Activated naive CD4-positive, alpha-beta T cell treated with anti-CD3 and anti-CD28 coated beads, Interleukin-2, amount 50 U/mL, for 72 hours (primary cell): Measurements from ENCODE around the gene ATAD1. TPM values are rescaled to one million over a fixed set of nuclear protein-coding genes. Genes with fewer than 3 reads are reported as not detected.
"Not testable (repeated sequence)": the region's sequence is repeated elsewhere in the genome, so short reads cannot be mapped to it uniquely, and the experiment has no call there.

ENCODE experiments used
- ATAC-seq, 2 donors: fragments of 150-1000 bp; cut with Tn5 transposase; 2 replicates each; pipeline ENCODE4 v1.10.0; 2021; ENCODE audit warnings: mild to moderate bottlenecking in 2 of 2, moderate library complexity in 2 of 2
- DNase-seq, 2 donors: peaks; one replicate each; pipeline ENCODE4 v3.0.0; 2021 to 2022; ENCODE audit warnings: low spot score in 2 of 2
- H3K27ac Mint-ChIP-seq, 2 donors: one replicate each; pipeline ENCODE4 v1.8.0; 2022; ENCODE audit warnings: mild to moderate bottlenecking in 2 of 2, mixed read lengths in 2 of 2
- H3K36me3 Mint-ChIP-seq, 2 donors: one replicate each; pipeline ENCODE4 v1.8.0; 2022; ENCODE audit warnings: mixed read lengths in 2 of 2
- H3K9me3 Mint-ChIP-seq, 2 donors: one replicate each; pipeline ENCODE4 v1.8.0; 2022; ENCODE audit warnings: mixed read lengths in 2 of 2
- total RNA-seq, 2 donors: library from RNA; stranded (reverse); gene quantifications; one replicate each; pipeline ENCODE4 v1.2.3, GENCODE V29; 2022

The ATAD1 gene
- total RNA-seq, 2 donors from 2014 or later = 35.0 to 51.6 TPM

DNA sequence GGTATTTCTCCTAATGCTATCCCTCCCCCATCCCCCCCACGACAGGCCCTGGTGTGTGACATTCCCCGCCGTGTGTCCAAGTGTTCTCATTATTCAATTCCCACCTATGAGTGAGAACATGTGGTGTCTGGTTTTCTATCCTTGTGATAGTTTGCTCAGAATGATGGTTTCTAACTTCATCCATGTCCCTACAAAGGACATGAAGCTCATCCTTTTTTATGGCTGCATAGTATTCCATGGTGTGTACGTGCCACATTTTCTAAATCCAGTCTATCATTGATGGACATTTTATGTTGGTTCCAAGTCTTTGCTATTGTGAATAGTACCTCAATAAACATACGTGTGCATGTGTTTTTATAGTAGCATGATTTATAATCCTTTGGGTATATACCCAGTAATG, 37.2 kb upstream of the ATAD1 start:
- H3K27ac Mint-ChIP-seq, DNase-seq, H3K9me3 Mint-ChIP-seq, H3K36me3 Mint-ChIP-seq, ATAC-seq: not testable (repeated sequence)

DNA sequence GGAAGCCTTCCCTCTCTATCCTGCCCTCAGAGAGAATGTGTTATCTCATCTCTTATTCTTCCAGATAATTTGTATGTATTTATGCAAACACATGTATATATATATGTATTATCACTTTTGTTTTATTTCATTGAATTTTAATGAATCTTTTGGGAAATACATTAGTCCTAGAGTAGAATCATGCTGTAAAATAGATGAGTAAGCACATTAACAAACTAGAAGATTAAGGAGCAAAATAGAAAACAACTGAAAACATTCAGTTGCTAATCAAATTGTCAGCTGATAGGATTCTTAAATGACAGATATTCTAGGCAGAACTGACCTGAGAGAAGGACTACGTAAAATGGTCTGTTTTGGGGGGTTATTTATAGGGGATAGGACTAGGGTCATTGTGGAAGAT, 34.1 kb upstream of the ATAD1 start:
- no peaks in the 10 kb centered on the region for H3K36me3 Mint-ChIP-seq
- ATAC-seq (no peak), DNase-seq (no peak)

DNA sequence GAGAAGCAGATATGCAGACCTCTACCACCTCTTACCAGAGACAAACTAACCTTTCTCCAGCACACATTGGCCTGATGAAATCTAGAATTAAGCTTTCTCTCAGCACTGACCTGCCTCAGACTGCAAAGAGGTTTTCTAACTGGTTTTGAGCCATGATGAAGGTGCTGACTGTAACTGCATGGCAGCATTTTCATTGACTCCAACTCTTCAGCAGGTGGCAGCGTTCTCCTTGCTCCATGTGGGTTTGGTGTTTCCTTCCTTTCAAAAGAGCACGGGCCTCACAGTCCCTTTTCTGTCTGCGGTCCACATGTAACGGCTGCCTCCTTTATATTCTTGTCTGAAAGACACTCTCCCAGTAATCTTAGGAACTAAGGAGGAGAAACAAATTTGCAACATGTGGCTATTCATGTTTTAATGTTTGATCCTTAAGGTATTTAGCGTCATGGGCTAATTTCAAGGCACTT, 32.7 kb upstream of the ATAD1 start:
- H3K27ac Mint-ChIP-seq = no peak overlapping the region
- ATAC-seq = peak; percentile 77 to 81
- DNase-seq = peak in 1 of 2 donors; percentile 29
- H3K9me3 Mint-ChIP-seq = no peaks in the 10 kb centered on the region
- no peaks in the 10 kb centered on the region for H3K36me3 Mint-ChIP-seq

More for the DNA sequence above, 34.1 kb upstream of the ATAD1 start:
- H3K9me3 Mint-ChIP-seq = no peaks in the 10 kb centered on the region
- no peak overlapping the region for H3K27ac Mint-ChIP-seq

DNA sequence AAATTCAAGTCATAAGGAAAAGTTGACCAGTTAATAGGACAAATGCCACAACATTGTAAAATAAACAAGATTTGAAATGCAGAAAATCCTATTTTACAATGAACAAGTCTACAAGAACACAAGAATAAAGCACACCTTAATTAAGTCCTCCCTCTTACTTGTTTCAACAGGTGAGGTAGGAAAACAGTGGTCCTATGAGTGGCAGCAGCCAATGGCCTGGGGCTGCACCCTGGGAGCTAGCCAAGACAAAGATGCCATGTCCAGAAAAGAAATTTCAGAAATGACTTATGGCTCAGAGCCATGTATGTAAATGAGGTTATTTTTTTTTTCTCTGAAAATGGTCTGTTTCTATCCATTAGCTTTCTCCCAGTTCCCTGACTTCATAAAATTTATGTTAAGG, 31.0 kb upstream of the ATAD1 start:
- Mint-ChIP-seq H3K36me3 (no peaks in the 10 kb centered on the region), H3K9me3 (no peaks in the 10 kb centered on the region), H3K27ac (no peak overlapping the region)
- ATAC-seq (no peak), DNase-seq (no peak)

DNA sequence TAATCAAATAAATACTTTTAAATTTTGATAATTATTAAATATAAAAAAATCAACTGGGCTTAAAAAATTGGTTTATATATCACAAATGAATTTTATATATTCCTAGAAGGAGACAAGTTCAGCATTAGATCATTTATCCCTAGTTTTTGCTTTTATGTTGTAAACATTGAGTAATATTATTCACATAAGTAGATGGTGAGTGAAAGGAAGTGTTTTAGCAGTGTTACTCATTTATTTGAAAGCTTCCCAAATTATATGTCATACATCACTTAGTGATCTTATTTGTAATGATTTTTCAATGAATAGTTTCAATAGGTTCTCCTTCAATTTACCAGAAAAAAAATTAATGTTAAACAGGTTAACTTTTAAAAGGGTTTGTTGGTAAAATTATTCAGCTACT, 29.5 kb upstream of the ATAD1 start:
- Mint-ChIP-seq H3K36me3 (no peaks in the 10 kb centered on the region), H3K27ac (no peak overlapping the region), H3K9me3 (no peaks in the 10 kb centered on the region)
- DNase-seq (no peak), ATAC-seq (no peak)

DNA sequence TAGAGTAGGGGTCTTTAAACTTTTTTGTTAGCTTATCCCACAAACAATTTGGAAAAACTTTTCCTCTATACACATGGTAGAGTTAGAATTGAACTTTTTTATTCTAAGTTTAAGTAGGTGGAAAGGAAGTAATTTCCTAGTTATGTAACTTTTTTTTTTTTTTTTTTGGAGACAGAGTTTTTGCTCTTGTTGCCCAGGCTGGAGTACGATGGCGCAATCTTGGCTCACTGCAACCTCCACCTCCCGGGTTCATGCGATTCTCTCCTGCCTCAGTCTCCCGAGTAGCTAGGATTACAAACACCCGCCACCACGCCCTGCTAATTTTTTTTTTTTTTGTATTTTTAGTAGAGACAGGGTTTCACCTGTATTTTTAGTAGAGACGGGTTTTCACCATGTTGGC, 28.7 kb upstream of the ATAD1 start:
- ATAC-seq, DNase-seq, H3K36me3 Mint-ChIP-seq, H3K9me3 Mint-ChIP-seq, H3K27ac Mint-ChIP-seq: not testable (repeated sequence)

DNA sequence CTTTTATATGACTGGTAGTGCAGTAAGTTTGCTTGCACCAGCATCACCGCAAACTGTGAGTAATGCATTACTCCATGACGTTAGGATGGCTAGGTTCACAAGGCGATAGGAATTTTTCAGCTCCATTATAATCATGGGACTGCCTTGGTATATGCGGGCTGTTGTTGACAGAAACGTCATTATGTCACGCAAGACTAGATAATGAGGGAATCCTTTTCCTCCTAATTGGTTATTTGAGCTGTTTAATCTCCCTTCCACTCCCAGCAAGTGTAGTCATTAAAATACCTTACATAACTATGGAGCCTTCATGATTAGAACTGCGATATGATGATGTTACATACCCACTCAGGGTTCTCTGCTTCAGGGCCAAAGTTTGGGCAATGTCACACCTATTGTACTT, 28.0 kb upstream of the ATAD1 start:
- DNase-seq = no peak
- H3K36me3 Mint-ChIP-seq = no peaks in the 10 kb centered on the region
- no peaks in the 10 kb centered on the region for H3K9me3 Mint-ChIP-seq
- no peak for ATAC-seq
- H3K27ac Mint-ChIP-seq = no peak overlapping the region

DNA sequence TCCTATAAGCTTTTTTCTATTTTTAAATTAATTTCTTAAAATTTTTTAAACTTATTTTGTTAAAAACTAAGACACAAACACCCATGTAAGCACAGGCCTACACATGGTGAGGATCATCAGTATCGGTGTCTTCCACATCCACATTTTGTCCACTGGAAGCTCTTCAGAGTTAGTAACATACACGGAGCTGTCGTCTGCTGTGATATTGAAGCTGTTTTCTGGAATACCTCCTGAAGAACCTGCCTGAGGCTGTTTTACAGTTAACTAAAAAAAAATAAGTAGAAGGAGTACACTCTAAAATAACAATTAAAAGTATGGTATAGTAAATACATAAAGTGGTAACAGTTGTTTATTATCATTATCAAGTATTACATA, 27.6 kb upstream of the ATAD1 start:
- H3K9me3 Mint-ChIP-seq = no peaks in the 10 kb centered on the region
- H3K27ac Mint-ChIP-seq = no peak overlapping the region
- ATAC-seq = no peak

DNA sequence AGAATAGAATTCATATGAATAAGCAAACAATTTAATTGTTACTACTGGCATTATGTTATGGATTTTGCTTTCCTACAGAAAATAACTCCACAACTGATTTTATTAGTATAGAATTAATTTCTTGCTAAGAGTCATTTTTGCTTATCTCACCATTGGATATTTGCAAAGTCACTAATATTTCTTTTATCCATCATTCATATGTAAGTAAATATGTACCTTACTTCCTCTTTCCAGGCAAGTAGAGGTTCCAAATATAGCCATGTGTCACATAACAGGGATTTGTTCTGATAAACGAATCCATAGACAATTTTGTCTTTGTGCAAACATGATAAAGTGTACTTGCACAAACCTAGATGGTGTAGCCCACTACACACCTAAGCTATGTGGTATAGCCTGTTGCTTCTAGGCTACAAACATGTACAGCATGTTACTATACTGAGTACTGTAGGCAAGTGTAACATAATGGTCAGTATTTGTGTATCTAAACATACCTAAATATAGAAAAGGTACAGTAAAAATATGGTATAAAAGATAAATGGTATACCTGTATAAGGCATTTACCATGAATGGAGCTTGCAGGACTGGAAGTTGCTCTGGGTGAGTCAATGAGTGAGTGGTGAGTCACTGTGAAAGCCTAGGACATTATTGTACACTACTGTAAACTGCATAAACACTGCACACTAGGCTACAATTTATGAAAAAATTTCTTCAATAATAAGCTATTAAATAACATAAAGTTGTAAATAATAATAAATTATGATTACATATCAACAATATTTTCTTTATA, 27.0 kb upstream of the ATAD1 start:
- no peaks in the 10 kb centered on the region for H3K9me3 Mint-ChIP-seq
- H3K36me3 Mint-ChIP-seq = no peaks in the 10 kb centered on the region
- DNase-seq (no peak), ATAC-seq (peak; percentile 57 to 61)
- H3K27ac Mint-ChIP-seq = no peak overlapping the region

More for the DNA sequence above, 27.6 kb upstream of the ATAD1 start:
- DNase-seq = no peak
- no peaks in the 10 kb centered on the region for H3K36me3 Mint-ChIP-seq

DNA sequence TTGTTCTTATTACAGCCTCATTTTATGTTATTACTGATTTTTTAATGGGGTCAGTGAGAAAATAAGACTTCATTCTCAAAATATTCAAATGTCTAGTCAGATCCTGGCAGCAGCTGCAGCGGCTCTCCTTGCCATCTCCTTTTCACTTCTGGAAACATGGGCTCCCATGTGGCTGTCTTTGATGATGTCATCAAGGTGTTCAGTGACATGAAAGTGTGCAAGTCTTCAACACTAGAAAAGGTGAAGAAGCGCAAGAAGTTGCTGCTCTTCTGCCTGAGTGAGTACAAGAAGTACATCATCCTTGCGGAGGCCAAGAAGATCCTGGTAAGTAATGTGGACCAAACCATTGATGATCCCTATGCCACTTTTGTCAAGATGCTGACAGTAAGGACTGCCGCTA, 25.7 kb upstream of the ATAD1 start:
- H3K9me3 Mint-ChIP-seq = no peaks in the 10 kb centered on the region
- peak overlapping the region in 1 of 2 donors; percentile 82 for H3K27ac Mint-ChIP-seq
- ATAC-seq (no peak), DNase-seq (no peak)
- H3K36me3 Mint-ChIP-seq = no peaks in the 10 kb centered on the region

DNA sequence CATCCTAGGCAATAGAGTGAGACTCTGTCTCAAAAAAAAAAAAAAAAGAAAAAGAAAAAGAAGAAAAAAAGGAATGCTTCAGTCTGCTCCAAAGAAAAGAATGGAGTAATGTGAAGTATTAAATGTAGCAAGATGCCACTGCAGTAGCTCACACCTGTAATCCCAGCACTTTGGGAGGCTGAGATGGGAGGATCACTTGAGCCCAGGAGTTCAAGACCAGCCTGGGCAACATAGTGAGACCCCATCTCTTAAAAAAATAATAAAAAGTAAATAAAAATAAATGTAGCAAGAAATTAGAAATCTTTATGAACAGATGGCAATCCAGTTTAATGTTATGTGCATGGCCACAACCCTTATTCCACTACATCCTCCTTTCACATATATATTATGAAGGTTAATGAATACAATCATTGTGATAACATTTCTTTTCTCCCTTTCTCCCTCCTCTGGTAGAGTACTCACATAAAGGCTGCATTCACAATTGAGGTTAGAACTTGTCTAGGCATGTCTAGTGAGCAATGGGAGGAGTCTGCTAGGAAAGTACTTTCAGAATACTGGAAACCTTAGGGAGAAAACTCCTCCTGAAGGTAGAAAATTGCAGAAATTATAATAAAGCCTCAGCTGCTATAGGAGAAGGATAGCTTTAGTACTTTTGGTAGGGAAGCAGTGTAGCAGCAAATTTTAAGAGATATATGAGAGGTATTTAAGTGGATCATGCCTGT, 24.9 kb upstream of the ATAD1 start:
- peak overlapping the region in 1 of 2 donors; percentile 82 for H3K27ac Mint-ChIP-seq
- peak in 1 of 2 donors; percentile 61 for ATAC-seq
- H3K9me3 Mint-ChIP-seq = no peaks in the 10 kb centered on the region
- no peaks in the 10 kb centered on the region for H3K36me3 Mint-ChIP-seq
- DNase-seq = no peak

DNA sequence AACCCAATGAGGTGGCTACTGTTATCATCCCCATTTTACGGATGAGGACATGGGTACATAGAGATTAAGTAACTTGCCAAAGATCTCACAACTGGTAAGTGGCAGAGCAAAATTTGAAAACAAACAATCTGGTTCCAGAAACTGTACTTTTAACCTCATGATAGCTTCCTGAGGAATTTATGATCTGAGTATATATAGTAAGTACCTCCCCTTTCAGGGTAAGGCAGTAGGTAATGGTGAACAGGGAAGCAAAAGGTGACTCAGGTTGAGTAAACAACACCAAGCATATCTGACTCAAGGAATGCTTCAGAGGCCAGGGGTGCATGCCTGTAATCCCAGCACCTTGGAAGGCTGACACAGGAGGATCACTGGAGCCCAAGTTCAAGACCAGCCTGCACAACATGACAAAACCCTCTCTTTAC, 24.2 kb upstream of the ATAD1 start:
- H3K36me3 Mint-ChIP-seq = peaks cover 0 to 5% of the 10 kb centered on the region in 2 donors
- no peaks in the 10 kb centered on the region for H3K9me3 Mint-ChIP-seq
- ATAC-seq = peak; percentile 71 to 72
- H3K27ac Mint-ChIP-seq = peak overlapping the region in 1 of 2 donors; percentile 82
- DNase-seq = no peak

DNA sequence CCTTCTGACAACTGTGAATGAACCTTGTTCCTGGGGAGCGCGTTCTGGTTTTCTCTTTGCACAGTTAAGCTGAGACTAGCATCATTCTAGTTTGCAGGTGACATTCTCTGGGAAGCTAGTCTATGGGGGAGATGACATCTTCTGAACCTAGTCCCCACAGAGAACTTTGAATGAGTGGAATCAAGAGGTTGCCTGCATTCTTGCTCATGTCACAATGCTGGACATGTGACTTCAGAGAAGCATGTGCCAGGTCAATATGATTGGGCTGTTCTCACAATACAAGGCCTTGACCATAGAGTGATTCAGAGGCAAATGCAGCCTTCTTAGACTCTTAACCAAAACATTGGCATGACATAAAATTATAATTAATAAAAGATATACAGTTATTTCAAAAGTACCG, 23.2 kb upstream of the ATAD1 start:
- ATAC-seq (peak in 1 of 2 donors; percentile 33), DNase-seq (no peak)
- peaks cover 5 to 6% of the 10 kb centered on the region in 2 donors for H3K36me3 Mint-ChIP-seq
- no peak overlapping the region for H3K27ac Mint-ChIP-seq
- H3K9me3 Mint-ChIP-seq = no peaks in the 10 kb centered on the region

DNA sequence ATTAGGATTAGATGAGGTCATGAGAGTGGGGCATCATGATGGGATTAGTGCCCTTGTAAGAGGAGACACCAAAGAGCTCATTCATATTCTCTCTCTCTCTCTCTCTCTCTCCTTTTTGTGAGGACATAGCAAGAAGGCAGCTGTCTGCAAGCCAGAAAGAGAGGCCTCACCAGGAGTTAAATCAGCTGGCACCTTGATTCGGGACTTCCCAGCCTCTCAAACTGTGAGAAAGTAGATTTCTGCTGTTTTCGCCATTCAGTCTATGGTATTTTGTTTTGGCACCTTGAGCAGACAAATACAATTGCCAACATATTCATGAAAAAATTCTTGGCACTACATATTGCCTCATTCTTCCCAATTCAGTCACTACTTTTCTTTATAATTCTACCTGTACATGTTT, 20.6 kb upstream of the ATAD1 start:
- ATAC-seq = no peak
- no peak for DNase-seq
- peaks cover 5 to 7% of the 10 kb centered on the region in 2 donors for H3K36me3 Mint-ChIP-seq
- no peak overlapping the region for H3K27ac Mint-ChIP-seq
- no peaks in the 10 kb centered on the region for H3K9me3 Mint-ChIP-seq

DNA sequence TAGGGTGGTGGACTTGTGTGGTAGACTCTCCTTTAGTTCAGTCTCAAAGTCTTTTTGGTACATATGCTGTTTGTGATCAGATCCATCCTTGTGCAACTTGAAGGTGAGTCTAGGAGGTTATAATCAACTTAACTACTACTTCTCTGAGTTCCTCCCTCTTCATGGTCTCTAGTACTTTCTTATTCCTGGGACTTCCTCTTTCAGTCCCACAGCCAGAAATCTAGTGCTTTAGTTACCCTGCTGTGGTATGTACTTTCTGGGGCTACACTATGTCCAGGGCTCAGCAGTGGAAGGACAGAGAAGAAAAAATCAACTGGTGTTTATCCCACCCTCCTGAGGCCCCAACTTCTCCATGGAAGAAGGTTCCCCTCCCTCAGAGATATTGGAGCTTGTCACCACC, 19.4 kb upstream of the ATAD1 start:
- no peak for ATAC-seq
- Mint-ChIP-seq H3K27ac (no peak overlapping the region), H3K36me3 (peaks cover 5 to 7% of the 10 kb centered on the region in 2 donors), H3K9me3 (no peaks in the 10 kb centered on the region)
- DNase-seq = no peak

DNA sequence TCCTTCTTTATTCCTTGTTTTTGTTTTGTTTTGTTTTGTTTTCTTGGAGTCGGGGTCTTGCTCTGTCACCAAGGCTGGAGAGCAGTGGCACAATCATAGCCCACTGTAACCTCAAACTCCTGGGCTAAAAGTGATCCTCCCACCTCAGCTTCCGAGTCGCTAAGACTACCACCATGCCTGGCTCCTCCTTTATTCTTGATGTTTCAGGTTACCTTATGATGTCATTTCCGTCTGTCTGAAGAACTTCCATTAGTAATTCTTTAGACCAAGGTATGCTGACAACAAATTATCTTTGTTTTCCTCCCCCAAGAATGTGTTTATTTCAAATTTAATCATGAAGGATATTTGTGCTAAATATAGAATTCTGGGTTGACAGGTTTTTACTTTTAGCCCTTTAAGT, 18.1 kb upstream of the ATAD1 start:
- Mint-ChIP-seq H3K36me3 (peaks cover 5 to 7% of the 10 kb centered on the region in 2 donors), H3K9me3 (no peaks in the 10 kb centered on the region), H3K27ac (no peak overlapping the region)
- no peak for DNase-seq
- ATAC-seq = no peak

DNA sequence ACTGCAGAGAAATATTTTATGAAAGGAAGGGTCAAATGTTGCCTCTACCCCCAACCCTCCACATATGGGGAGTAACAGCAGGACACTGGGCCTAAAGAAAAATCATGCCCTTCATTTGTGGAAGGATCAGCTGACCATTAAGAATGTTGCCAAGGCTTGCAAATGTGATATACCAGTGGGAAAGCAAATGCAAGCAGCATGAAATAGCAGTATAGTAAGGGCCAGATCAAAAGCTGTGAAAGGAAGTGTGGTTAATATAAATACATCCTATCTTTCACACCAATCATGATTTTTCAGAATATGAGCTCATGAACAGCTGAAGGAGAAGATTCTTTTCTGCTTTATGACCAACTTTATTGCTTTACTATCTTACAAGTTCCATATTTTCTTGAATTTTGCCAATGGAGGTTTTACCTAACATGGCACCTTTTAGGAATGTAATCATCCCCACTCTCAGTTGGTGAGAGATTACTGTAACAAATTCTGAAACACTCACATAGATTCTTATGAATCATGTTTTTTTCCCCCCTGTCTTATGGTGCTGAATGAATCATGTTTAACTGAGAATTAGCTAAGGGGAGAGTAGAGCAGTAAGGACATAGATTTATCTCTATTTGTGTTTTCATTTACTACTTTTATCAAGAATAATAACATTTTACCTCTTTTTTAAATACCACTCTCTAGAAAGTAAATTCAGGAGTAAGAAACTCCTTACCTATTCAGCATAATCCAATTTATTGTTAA, 12.1 kb upstream of the ATAD1 start:
- ATAC-seq (peak; percentile 93 to 95), DNase-seq (no peak)
- Mint-ChIP-seq H3K9me3 (peaks cover 0 to 3% of the 10 kb centered on the region in 2 donors), H3K36me3 (peaks cover 0 to 6% of the 10 kb centered on the region in 2 donors), H3K27ac (peak overlapping the region in 1 of 2 donors; percentile 25)
